Measurements from ENCODE around the gene TULP4.

Gene TULP4

GRCh38 chr6:158419339-158419909 lies 107.2 kb downstream of the TULP4 start:
- DNase-seq (ENCODE audit: low spot score) = no peak

- no peak for DNase-seq (ENCODE audit: low spot score)
These were observed 109.1 kb downstream of the TULP4 start for GRCh38 chr6:158421381-158421780.

- DNase-seq (ENCODE audit: low spot score) = no peak
These were observed 110.5 kb downstream of the TULP4 start for GRCh38 chr6:158422629-158423238.

- DNase-seq (ENCODE audit: low spot score) = no peak
These were observed 118.8 kb downstream of the TULP4 start for GRCh38 chr6:158431036-158431435.

- DNase-seq (ENCODE audit: low spot score) = no peak
These were observed 119.3 kb downstream of the TULP4 start for GRCh38 chr6:158431560-158431959.

GRCh38 chr6:158437571-158437970 lies 125.3 kb downstream of the TULP4 start:
- DNase-seq (ENCODE audit: low spot score) = no peak

GRCh38 chr6:158438226-158438625 lies 126.0 kb downstream of the TULP4 start:
- no peak for DNase-seq (ENCODE audit: low spot score)

GRCh38 chr6:158439255-158439654 lies 127.0 kb downstream of the TULP4 start:
- DNase-seq (ENCODE audit: low spot score) = no peak

- no peak for DNase-seq (ENCODE audit: low spot score)
These were observed 129.5 kb downstream of the TULP4 start for GRCh38 chr6:158441716-158442215.

- no peak for DNase-seq (ENCODE audit: low spot score)
These were observed 130.0 kb downstream of the TULP4 start for GRCh38 chr6:158442306-158442705.

- DNase-seq (ENCODE audit: low spot score) = no peak
These were observed 133.3 kb downstream of the TULP4 start for GRCh38 chr6:158445426-158446085.

- no peak for DNase-seq (ENCODE audit: low spot score)
These were observed 136.6 kb downstream of the TULP4 start for GRCh38 chr6:158448856-158449255.

GRCh38 chr6:158452191-158452590 lies 139.9 kb downstream of the TULP4 start:
- no peak for DNase-seq (ENCODE audit: low spot score)

GRCh38 chr6:158457131-158457530 lies 144.9 kb downstream of the TULP4 start:
- DNase-seq (ENCODE audit: low spot score) = no peak

- no peak for DNase-seq (ENCODE audit: low spot score)
These were observed 145.5 kb downstream of the TULP4 start for GRCh38 chr6:158457616-158458278.

GRCh38 chr6:158459726-158460125 lies 147.5 kb downstream of the TULP4 start:
- DNase-seq (ENCODE audit: low spot score) = no peak

- DNase-seq (ENCODE audit: low spot score) = no peak
These were observed 148.4 kb downstream of the TULP4 start for GRCh38 chr6:158460602-158461169.

- no peak for DNase-seq (ENCODE audit: low spot score)
These were observed 149.7 kb downstream of the TULP4 start for GRCh38 chr6:158461954-158462353.

GRCh38 chr6:158464483-158464882 lies 152.2 kb downstream of the TULP4 start:
- no peak for DNase-seq (ENCODE audit: low spot score)

GRCh38 chr6:158465257-158465656 lies 153.0 kb downstream of the TULP4 start:
- no peak for DNase-seq (ENCODE audit: low spot score)

GRCh38 chr6:158465747-158466146 lies 153.5 kb downstream of the TULP4 start:
- DNase-seq (ENCODE audit: low spot score) = no peak

- DNase-seq (ENCODE audit: low spot score) = no peak
These were observed 155.7 kb downstream of the TULP4 start for GRCh38 chr6:158467923-158468322.

GRCh38 chr6:158468666-158469065 lies 156.4 kb downstream of the TULP4 start:
- no peak for DNase-seq (ENCODE audit: low spot score)
